GM12878 (cell line): ENCODE data around the gene UXS1.

Experiments
- EGR1 ChIP-seq, 2 experiments: IDR thresholded peaks; 1 replicate in 1 of 2; 2 replicates in 1 of 2; pipeline ENCODE4 v1.6.1; 2011 to 2012; ENCODE audit warnings: low read depth in 2 of 2, low read length in 2 of 2, borderline replicate concordance in 1 of 2, mild to moderate bottlenecking in 1 of 2, moderate library complexity in 1 of 2
- GATAD2B ChIP-seq: fragments of 450-650 bp; conservative IDR thresholded peaks from 2 replicates; pipeline ENCODE4 v1.6.1; 2017; ENCODE audit warnings: low read depth, mild to moderate bottlenecking, moderate library complexity
- NFYB ChIP-seq: IDR thresholded peaks from 2 replicates; pipeline ENCODE4 v1.6.1; 2011; ENCODE audit warnings: low read depth, mild to moderate bottlenecking, low read length, improper control_type of control experiment, moderate library complexity; ENCODE audit not compliant: insufficient read depth
- TAF1 ChIP-seq: IDR thresholded peaks from 2 replicates; pipeline ENCODE4 v1.6.1; 2011; ENCODE audit warnings: mild to moderate bottlenecking, low read depth, low read length, borderline replicate concordance
- TF ChIP-seq, protein P1 (sequence below), 3 experiments: IDR thresholded peaks in 2 of 3; conservative IDR thresholded peaks in 1 of 3; 2 replicates each; pipeline ENCODE4 v1.5.1; 2011; ENCODE audit warnings: low read depth in 3 of 3, low read length in 3 of 3, mild to moderate bottlenecking in 3 of 3, control low read depth in 2 of 3, moderate library complexity in 2 of 3, inconsistent platforms in 1 of 3, mixed read lengths in 1 of 3; ENCODE audit not compliant: control insufficient read depth in 2 of 3, insufficient read depth in 1 of 3; ENCODE audit errors: extremely low read depth in 1 of 3
- TF ChIP-seq, protein P2 (sequence below): IDR thresholded peaks from 2 replicates; pipeline ENCODE4 v1.6.1; 2011; ENCODE audit warnings: low read depth, low read length, improper control_type of control experiment, borderline replicate concordance
- TF ChIP-seq, protein P3 (sequence below): fragments of 450-650 bp; IDR thresholded peaks from 2 replicates; pipeline ENCODE4 v1.6.1; 2017; ENCODE audit warnings: mild to moderate bottlenecking
- TF ChIP-seq, protein P4 (sequence below): fragments of 450-650 bp; IDR thresholded peaks from 2 replicates; pipeline ENCODE4 v1.6.1; 2017; ENCODE audit warnings: borderline replicate concordance

DNA sequence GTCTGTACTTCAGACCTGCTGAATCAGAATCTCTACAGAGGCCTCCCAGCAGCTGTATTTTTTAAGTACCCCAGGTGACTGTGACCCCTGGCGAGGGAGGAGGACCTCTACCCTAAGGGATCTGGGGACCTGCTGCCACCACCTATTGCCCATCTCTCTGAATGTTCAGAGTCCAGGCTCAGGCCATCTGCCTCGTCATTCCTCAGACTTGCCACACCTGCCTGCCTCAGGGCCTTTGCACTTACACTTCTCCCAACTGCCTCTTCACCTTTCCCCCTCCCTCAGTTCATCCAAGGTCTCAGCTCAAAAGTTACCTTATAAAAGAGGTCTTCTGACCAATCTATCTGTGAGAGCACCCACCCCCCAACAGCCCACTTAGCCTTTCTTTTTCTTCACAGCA is 21.5 kb downstream of the UXS1 start:
- TF ChIP-seq, protein P1, sequence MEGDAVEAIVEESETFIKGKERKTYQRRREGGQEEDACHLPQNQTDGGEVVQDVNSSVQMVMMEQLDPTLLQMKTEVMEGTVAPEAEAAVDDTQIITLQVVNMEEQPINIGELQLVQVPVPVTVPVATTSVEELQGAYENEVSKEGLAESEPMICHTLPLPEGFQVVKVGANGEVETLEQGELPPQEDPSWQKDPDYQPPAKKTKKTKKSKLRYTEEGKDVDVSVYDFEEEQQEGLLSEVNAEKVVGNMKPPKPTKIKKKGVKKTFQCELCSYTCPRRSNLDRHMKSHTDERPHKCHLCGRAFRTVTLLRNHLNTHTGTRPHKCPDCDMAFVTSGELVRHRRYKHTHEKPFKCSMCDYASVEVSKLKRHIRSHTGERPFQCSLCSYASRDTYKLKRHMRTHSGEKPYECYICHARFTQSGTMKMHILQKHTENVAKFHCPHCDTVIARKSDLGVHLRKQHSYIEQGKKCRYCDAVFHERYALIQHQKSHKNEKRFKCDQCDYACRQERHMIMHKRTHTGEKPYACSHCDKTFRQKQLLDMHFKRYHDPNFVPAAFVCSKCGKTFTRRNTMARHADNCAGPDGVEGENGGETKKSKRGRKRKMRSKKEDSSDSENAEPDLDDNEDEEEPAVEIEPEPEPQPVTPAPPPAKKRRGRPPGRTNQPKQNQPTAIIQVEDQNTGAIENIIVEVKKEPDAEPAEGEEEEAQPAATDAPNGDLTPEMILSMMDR (IDR thresholded peaks at IDR 0.05 in 2 of 3, conservative IDR thresholded peaks at IDR 0.05 in 1 of 3; ENCODE audit: control insufficient read depth in 2 of 3, extremely low read depth in 1 of 3, insufficient read depth in 1 of 3, low read depth in 3 of 3, low read length in 3 of 3): no peak
- TF ChIP-seq, protein P2, sequence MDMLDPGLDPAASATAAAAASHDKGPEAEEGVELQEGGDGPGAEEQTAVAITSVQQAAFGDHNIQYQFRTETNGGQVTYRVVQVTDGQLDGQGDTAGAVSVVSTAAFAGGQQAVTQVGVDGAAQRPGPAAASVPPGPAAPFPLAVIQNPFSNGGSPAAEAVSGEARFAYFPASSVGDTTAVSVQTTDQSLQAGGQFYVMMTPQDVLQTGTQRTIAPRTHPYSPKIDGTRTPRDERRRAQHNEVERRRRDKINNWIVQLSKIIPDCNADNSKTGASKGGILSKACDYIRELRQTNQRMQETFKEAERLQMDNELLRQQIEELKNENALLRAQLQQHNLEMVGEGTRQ: no peak
- TF ChIP-seq, protein P3, sequence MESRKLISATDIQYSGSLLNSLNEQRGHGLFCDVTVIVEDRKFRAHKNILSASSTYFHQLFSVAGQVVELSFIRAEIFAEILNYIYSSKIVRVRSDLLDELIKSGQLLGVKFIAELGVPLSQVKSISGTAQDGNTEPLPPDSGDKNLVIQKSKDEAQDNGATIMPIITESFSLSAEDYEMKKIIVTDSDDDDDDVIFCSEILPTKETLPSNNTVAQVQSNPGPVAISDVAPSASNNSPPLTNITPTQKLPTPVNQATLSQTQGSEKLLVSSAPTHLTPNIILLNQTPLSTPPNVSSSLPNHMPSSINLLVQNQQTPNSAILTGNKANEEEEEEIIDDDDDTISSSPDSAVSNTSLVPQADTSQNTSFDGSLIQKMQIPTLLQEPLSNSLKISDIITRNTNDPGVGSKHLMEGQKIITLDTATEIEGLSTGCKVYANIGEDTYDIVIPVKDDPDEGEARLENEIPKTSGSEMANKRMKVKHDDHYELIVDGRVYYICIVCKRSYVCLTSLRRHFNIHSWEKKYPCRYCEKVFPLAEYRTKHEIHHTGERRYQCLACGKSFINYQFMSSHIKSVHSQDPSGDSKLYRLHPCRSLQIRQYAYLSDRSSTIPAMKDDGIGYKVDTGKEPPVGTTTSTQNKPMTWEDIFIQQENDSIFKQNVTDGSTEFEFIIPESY: no peak
- no peak for TF ChIP-seq EGR1 (IDR thresholded peaks at IDR 0.05; ENCODE audit: borderline replicate concordance in 1 of 2, low read depth in 2 of 2, low read length in 2 of 2)
- no peak for TF ChIP-seq GATAD2B
- TF ChIP-seq TAF1: no peak
- TF ChIP-seq NFYB: no peak
- TF ChIP-seq, protein P4, sequence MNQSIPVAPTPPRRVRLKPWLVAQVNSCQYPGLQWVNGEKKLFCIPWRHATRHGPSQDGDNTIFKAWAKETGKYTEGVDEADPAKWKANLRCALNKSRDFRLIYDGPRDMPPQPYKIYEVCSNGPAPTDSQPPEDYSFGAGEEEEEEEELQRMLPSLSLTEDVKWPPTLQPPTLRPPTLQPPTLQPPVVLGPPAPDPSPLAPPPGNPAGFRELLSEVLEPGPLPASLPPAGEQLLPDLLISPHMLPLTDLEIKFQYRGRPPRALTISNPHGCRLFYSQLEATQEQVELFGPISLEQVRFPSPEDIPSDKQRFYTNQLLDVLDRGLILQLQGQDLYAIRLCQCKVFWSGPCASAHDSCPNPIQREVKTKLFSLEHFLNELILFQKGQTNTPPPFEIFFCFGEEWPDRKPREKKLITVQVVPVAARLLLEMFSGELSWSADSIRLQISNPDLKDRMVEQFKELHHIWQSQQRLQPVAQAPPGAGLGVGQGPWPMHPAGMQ: no peak
